HepG2 (cell line): ENCODE data around the gene MTA3. TPM values are rescaled to one million over a fixed set of nuclear protein-coding genes. Genes with fewer than 3 reads are reported as not detected.

Source experiments
- ATAC-seq: fragments of 200-7000 bp; cut with Tn5 transposase; 3 replicates; pipeline ENCODE4 v1.9.1; 2020; ENCODE audit warnings: mild to moderate bottlenecking, moderate library complexity
- BruUV-seq: library from RNA; stranded (reverse); fragments of 400-500 nt; replicated peaks from 2 replicates; lab custom pipeline; 2021; lab: Mats Ljungman, UMichigan
- CTCF ChIA-PET: fragments of 300-600 bp; formaldehyde crosslinking; extraction: SDS; loops from one replicate; lab custom pipeline; 2021; ENCODE audit warnings: low total read pairs, inconsistent platforms, low intra/inter-chr PET ratio; lab: Yijun Ruan, JAX
- POLR2A ChIA-PET: fragments of 350-600 bp; sonication (Branson Sonifier 250); formaldehyde crosslinking; loops from one replicate; lab custom pipeline; 2020; ENCODE audit warnings: antibody characterized with exemption, inconsistent platforms; lab: Yijun Ruan, JAX
- DNase-seq: peaks from one replicate; pipeline ENCODE4 v3.0.0-alpha.2; 2015; ENCODE audit warnings: low spot score
- FAIRE-seq: peaks from 3 replicates; lab custom pipeline; 2011; peaks lifted over from hg19 to GRCh38; lab: Jason Lieb, UNC
- H2AFZ ChIP-seq: one replicate; pipeline ENCODE4 v1.6.1; 2011; ENCODE audit warnings: low read length, inconsistent platforms
- H3K27ac ChIP-seq: fragments of 300-600 bp; 3 replicates; pipeline ENCODE4 v1.8.0; 2011; ENCODE audit warnings: mixed run types, mild to moderate bottlenecking, mixed read lengths, low read length, inconsistent platforms; ENCODE audit not compliant: insufficient read depth; ENCODE audit errors: extremely low read length
- H3K27me3 ChIP-seq, 2 experiments: fragments of 200-600 bp in 1 of 2; 2 replicates in 1 of 2; 3 replicates in 1 of 2; pipeline versions ENCODE4 v1.6.0 to v1.8.0; 2011; ENCODE audit warnings: low read length in 2 of 2, mild to moderate bottlenecking in 2 of 2, moderate library complexity in 2 of 2, inconsistent platforms in 1 of 2; ENCODE audit not compliant: insufficient read depth in 2 of 2, control insufficient read depth in 1 of 2
- H3K36me3 ChIP-seq, 2 experiments: fragments of 200-600 bp in 1 of 2; replicated peaks in 1 of 2; 2 replicates in 1 of 2; 3 replicates in 1 of 2; pipeline versions ENCODE4 v1.5.1 to v1.8.0; 2011; ENCODE audit warnings: low read length in 2 of 2, inconsistent platforms in 1 of 2; ENCODE audit not compliant: insufficient read depth in 2 of 2, control insufficient read depth in 1 of 2
- H3K4me1 ChIP-seq: 2 replicates; pipeline ENCODE4 v1.5.1; 2012; ENCODE audit warnings: low read length, inconsistent platforms; ENCODE audit not compliant: insufficient read depth
- H3K4me2 ChIP-seq: 2 replicates; pipeline ENCODE4 v1.6.0; 2011; ENCODE audit warnings: low read depth, low read length, inconsistent platforms
- H3K4me3 ChIP-seq, 3 experiments: fragments of 200-600 bp in 1 of 3; sonication (generic), shearing (Covaris generic) in 1 of 3; replicated peaks in 1 of 3; 2 replicates each; pipeline ENCODE4 v1.5.1; 2011 to 2016; ENCODE audit warnings: low read length in 3 of 3, inconsistent platforms in 2 of 3, low read depth in 2 of 3, mild to moderate bottlenecking in 2 of 3, control low read depth in 1 of 3, mixed read lengths in 1 of 3; ENCODE audit not compliant: insufficient read depth in 1 of 3
- H3K79me2 ChIP-seq: one replicate; pipeline ENCODE4 v1.6.1; 2011; ENCODE audit warnings: low read length, inconsistent platforms; ENCODE audit not compliant: insufficient read depth
- H3K9ac ChIP-seq: 2 replicates; pipeline ENCODE4 v1.6.0; 2011; ENCODE audit warnings: mild to moderate bottlenecking, low read depth, low read length, inconsistent platforms; ENCODE audit not compliant: insufficient read depth
- H3K9me3 ChIP-seq: 2 replicates; pipeline ENCODE4 v1.5.1; 2012; ENCODE audit warnings: mild to moderate bottlenecking, low read length
- H4K20me1 ChIP-seq: 2 replicates; pipeline ENCODE4 v1.6.0; 2011; ENCODE audit warnings: inconsistent platforms, mild to moderate bottlenecking, low read length, moderate library complexity; ENCODE audit not compliant: insufficient read depth
- ASH2L ChIP-seq: fragments of 300-600, 200-600 bp; sonication (generic); IDR thresholded peaks from 2 replicates; pipeline ENCODE4 v1.7.0; 2017; ENCODE audit warnings: low read depth, mild to moderate bottlenecking, moderate library complexity, mixed read lengths, low read length; ENCODE audit not compliant: insufficient read length
- HIVEP1 ChIP-seq: sonication (generic); formaldehyde crosslinking; IDR thresholded peaks from 2 replicates; pipeline ENCODE4 v1.4.0; 2020; ENCODE audit warnings: mild to moderate bottlenecking, missing genetic modification reagents
- ZNF225 ChIP-seq: sonication (generic); formaldehyde crosslinking; IDR thresholded peaks from 2 replicates; pipeline ENCODE4 v1.4.0; 2020; ENCODE audit warnings: mild to moderate bottlenecking, missing genetic modification reagents
- WGBS: methylation state at CpG from one replicate; pipeline ENCODE4 v1.1.6; 2017; ENCODE audit warnings: low lambda C conversion rate; 5-methylcytosine and 5-hydroxymethylcytosine counted together
- in situ Hi-C: cut with HindIII; loops from 2 replicates; pipeline ENCODE4 v1.10.0; 2017; ENCODE audit warnings: low pct_unique_long_range_greater_than_20kb; ENCODE audit not compliant: extremely low pct_ligation_motif_present
- intact Hi-C: fragments of 100-400 bp; cut with micrococcal nuclease; formaldehyde crosslinking; loops from one replicate; pipeline ENCODE4 v1.10.0; 2022; ENCODE audit not compliant: unreplicated experiment
- polyA plus RNA-seq, 8 experiments: library from polyadenylated mRNA; depleted of rRNA in 3 of 8; stranded (reverse) in 7 of 8; unstranded in 1 of 8; fragments of >200 nt; fragmentation: Illumina TruSeq in 4 of 8; extraction: Trizol in 4 of 8; gene quantifications; 2 replicates each; pipeline versions ENCODE4 v1.2.1 to v1.2.3, GENCODE V29; 2011 to 2016; ENCODE audit warnings: low read depth in 4 of 8, missing spikeins in 1 of 8, mixed read lengths in 1 of 8; ENCODE audit not compliant: insufficient read depth in 1 of 8
- total RNA-seq, 5 experiments: library from RNA; depleted of rRNA; stranded (reverse); fragments of >200 nt; fragmentation: Illumina TruSeq; extraction: Trizol; gene quantifications; 2 replicates each; pipeline ENCODE4 v1.2.3, GENCODE V29; 2016; ENCODE audit warnings: low read depth in 1 of 5
- TF ChIP-seq, protein P1 (sequence below): sonication (generic); formaldehyde crosslinking; conservative IDR thresholded peaks from 2 replicates; pipeline ENCODE4 v1.8.0; 2022; ENCODE audit warnings: missing genetic modification reagents
- TF ChIP-seq, protein P2 (sequence below): sonication (generic); formaldehyde crosslinking; IDR thresholded peaks from 2 replicates; pipeline ENCODE4 v1.8.1; 2023; ENCODE audit warnings: mild to moderate bottlenecking, missing genetic modification reagents
- TF ChIP-seq, protein P3 (sequence below): sonication (generic); formaldehyde crosslinking; IDR thresholded peaks from 2 replicates; pipeline ENCODE4 v1.4.0; 2020; ENCODE audit warnings: missing genetic modification reagents

The MTA3 gene
- total and polyA plus RNA-seq, 2 of the 13 experiments (the other 11 are each of a cell fraction or from before 2014, with no cell fraction given): 48.8 to 77.8 TPM

DNA sequence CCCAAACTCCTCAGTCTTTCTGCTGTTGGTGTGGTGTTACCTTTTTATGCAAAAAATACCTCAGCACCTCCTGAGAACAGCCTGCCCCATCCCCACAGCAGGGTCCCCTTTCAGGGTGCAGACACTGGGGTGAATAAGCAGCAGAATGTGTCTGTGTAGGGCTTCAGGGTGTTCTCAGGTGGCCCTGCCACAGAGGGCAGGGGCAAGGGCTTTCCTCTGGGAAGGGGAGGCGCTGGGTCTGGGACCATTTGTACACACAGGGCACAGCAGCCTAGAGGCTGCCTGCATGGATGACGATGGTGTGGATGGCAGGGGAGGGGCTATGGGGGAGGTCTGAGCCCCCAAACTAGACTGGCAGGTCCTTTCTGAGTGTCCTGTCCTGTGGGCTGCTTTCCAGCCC lies 221.3 kb downstream of the MTA3 start:
- Histone ChIP-seq H2AFZ (no peak overlapping the region), H3K9ac (no peak overlapping the region), H3K27ac (no peak overlapping the region), H3K27me3 (no peaks in the 10 kb centered on the region; a peak in 1 of 5 replicates), H3K4me1 (peaks cover 82% of the 10 kb centered on the region), H3K4me3 (no peak overlapping the region), H3K9me3 (no peaks in the 10 kb centered on the region), H3K36me3 (no peaks in the 10 kb centered on the region), H3K4me2 (no peak overlapping the region), H3K79me2 (peaks cover 35% of the 10 kb centered on the region), H4K20me1 (no peaks in the 10 kb centered on the region)
- in situ Hi-C loops (no loop called here), intact Hi-C loops (no loop called here)
- WGBS: 100% methylated on average over 2 of the region's 2 CpGs
- ChIA-PET CTCF (no interaction called here), POLR2A (interaction anchor here (1.1 kb wide), 1 partner anchor 21 kb away, joined by 3 read pairs; no protein-coding TSS in a partner anchor)
- ATAC-seq (no peak), DNase-seq (no peak), FAIRE-seq (no peak)
- no TSS peak for BruUV-seq
- TF ChIP-seq, protein P1, sequence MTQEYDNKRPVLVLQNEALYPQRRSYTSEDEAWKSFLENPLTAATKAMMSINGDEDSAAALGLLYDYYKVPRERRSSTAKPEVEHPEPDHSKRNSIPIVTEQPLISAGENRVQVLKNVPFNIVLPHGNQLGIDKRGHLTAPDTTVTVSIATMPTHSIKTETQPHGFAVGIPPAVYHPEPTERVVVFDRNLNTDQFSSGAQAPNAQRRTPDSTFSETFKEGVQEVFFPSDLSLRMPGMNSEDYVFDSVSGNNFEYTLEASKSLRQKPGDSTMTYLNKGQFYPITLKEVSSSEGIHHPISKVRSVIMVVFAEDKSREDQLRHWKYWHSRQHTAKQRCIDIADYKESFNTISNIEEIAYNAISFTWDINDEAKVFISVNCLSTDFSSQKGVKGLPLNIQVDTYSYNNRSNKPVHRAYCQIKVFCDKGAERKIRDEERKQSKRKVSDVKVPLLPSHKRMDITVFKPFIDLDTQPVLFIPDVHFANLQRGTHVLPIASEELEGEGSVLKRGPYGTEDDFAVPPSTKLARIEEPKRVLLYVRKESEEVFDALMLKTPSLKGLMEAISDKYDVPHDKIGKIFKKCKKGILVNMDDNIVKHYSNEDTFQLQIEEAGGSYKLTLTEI: no peak
- TF ChIP-seq, protein P2, sequence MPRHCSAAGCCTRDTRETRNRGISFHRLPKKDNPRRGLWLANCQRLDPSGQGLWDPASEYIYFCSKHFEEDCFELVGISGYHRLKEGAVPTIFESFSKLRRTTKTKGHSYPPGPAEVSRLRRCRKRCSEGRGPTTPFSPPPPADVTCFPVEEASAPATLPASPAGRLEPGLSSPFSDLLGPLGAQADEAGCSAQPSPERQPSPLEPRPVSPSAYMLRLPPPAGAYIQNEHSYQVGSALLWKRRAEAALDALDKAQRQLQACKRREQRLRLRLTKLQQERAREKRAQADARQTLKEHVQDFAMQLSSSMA (CRISPR knock-in tag): no peak
- TF ChIP-seq, protein P3, sequence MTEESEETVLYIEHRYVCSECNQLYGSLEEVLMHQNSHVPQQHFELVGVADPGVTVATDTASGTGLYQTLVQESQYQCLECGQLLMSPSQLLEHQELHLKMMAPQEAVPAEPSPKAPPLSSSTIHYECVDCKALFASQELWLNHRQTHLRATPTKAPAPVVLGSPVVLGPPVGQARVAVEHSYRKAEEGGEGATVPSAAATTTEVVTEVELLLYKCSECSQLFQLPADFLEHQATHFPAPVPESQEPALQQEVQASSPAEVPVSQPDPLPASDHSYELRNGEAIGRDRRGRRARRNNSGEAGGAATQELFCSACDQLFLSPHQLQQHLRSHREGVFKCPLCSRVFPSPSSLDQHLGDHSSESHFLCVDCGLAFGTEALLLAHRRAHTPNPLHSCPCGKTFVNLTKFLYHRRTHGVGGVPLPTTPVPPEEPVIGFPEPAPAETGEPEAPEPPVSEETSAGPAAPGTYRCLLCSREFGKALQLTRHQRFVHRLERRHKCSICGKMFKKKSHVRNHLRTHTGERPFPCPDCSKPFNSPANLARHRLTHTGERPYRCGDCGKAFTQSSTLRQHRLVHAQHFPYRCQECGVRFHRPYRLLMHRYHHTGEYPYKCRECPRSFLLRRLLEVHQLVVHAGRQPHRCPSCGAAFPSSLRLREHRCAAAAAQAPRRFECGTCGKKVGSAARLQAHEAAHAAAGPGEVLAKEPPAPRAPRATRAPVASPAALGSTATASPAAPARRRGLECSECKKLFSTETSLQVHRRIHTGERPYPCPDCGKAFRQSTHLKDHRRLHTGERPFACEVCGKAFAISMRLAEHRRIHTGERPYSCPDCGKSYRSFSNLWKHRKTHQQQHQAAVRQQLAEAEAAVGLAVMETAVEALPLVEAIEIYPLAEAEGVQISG (CRISPR knock-in tag): 0 out of 2 replicates have a peak, but pooled peaks have one; percentile 7
- TF ChIP-seq ASH2L: no peak
- TF ChIP-seq ZNF225 (CRISPR knock-in tag): 0 out of 2 replicates have a peak, but pooled peaks have one; percentile 42
- 0 out of 2 replicates have a peak, but pooled peaks have one; percentile 28 for TF ChIP-seq HIVEP1
